ENCODE measurements around the gene MCM8. TPM values are rescaled to one million over a fixed set of nuclear protein-coding genes. Genes with fewer than 3 reads are reported as not detected.

The MCM8 gene
- total and polyA plus RNA-seq, 5 experiments from 2014 or later = 0.55 to 7.4 (median 2.5) TPM

DNA sequence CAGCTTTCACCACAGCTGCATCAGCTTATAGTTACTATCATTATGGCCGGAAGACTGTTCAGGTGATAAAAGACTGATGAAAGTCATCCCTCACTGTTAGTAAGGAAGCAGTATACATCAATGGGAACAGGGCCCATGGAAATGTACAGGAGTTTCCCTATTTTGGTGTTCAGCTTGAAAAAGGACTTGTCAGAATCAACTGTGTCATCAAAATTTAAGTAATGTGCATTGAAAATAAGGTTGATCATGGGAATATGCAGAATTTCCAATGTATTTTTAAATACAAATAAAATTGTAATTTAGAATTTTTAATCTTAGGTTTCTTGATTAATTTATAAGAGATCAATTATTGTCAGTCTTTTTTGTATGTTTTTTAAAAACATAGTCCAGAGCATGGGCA, 86.6 kb downstream of the MCM8 start:
- Mint-ChIP-seq H3K9me3 (no peaks in the 10 kb centered on the region), H3K4me1 (peaks cover 4 to 16% (median 7%) of the 10 kb centered on the region in 4 donors), H3K27me3 (no peaks in the 10 kb centered on the region), H3K36me3 (peaks cover 14 to 78% (median 21%) of the 10 kb centered on the region in 3 donors), H3K27ac (peak overlapping the region in 1 of 10 donors; percentile 7), H3K4me3 (no peak overlapping the region)
- ATAC-seq = no peak
- DNase-seq = no peak
- POLR2A ChIA-PET = no interaction called here

DNA sequence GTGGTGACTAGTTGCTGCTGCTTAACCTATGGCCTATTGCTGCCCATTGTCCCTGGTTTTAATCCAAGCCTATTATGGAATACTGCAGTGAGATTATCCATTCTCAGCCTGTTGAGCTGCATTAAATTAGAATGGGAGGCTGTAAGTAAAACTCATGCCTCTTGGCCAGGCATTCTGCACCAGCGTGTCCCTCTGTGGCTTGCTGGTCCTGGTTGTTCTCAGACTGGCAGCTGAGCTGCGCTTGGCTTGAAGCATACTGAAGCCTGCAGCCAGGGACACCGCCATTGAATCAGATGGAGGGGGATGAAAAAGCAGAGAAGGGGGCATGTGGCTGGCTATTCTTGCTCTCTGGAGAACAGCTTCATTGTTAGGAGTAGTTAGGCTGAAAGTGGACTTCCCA, 87.8 kb downstream of the MCM8 start:
- peaks cover 14 to 73% (median 18%) of the 10 kb centered on the region in 3 donors for H3K36me3 Mint-ChIP-seq
- peaks cover 4 to 10% (median 5%) of the 10 kb centered on the region in 4 donors for H3K4me1 Mint-ChIP-seq
- H3K27ac Mint-ChIP-seq = peak overlapping the region in 1 of 10 donors; percentile 9
- POLR2A ChIA-PET = no interaction called here
- H3K4me3 Mint-ChIP-seq = no peak overlapping the region
- no peak for DNase-seq
- H3K9me3 Mint-ChIP-seq = no peaks in the 10 kb centered on the region
- H3K27me3 Mint-ChIP-seq = no peaks in the 10 kb centered on the region
- no peak for ATAC-seq

DNA sequence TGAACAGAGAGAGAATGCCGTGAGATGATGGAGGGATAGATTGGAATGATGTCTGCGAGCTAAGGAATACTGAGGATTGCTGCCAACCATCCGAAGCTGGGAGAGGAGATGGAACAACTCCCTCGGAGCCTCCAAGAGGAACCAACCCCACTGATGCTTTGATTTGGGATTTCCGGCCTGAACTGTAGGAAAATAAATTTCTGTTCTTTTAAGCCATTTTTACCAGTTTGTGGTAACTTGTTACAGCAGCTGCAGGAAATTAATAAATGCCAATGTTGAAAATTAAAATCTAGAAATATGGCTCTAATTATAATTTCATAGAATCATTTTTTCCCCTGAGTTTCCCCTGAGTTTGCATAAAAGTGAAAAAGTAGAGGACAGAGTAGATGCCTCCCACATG, 89.3 kb downstream of the MCM8 start:
- ATAC-seq (no peak), DNase-seq (no peak)
- no peak overlapping the region for H3K4me3 Mint-ChIP-seq
- H3K27me3 Mint-ChIP-seq = no peaks in the 10 kb centered on the region
- peaks cover 9 to 58% (median 15%) of the 10 kb centered on the region in 3 donors for H3K36me3 Mint-ChIP-seq
- POLR2A ChIA-PET = interaction anchor here (0.7 kb wide), 1 partner anchor 223 kb away, joined by 3 read pairs; no protein-coding TSS in a partner anchor
- peaks cover under 1% of the 10 kb centered on the region in 4 donors for H3K4me1 Mint-ChIP-seq
- H3K27ac Mint-ChIP-seq = peak overlapping the region in 3 of 10 donors; percentile 3 to 28 (median 4)
- H3K9me3 Mint-ChIP-seq = no peaks in the 10 kb centered on the region

DNA sequence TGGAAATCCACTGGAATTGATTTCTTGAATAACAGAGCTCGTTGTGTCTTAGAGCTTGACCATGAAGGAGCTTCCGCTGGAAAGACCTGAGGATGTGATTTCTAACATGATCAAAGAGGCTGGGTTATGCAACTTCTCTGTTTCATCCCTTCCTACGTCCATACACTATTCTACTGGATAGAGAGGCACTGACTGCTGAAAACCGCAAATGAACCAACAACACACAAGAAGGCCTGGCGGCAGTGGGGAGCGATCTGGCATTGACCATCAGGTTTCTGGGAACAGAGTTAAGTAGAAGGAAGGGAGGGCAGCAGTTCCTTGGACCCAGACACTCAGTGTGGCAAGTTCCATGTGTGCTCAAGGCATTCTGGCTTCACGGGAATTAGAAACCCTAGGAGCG, 90.1 kb downstream of the MCM8 start:
- Mint-ChIP-seq H3K36me3 (peaks cover 8 to 53% (median 14%) of the 10 kb centered on the region in 3 donors), H3K27me3 (no peaks in the 10 kb centered on the region), H3K4me3 (no peak overlapping the region), H3K4me1 (no peaks in the 10 kb centered on the region), H3K9me3 (no peaks in the 10 kb centered on the region), H3K27ac (peak overlapping the region in 3 of 10 donors; percentile 20 to 56 (median 21))
- POLR2A ChIA-PET = no interaction called here
- ATAC-seq (no peak), DNase-seq (no peak)

GRCh38 chr20:6040958-6041807, 90.7 kb downstream of the MCM8 start:
- no peaks in the 10 kb centered on the region for H3K4me1 Mint-ChIP-seq
- H3K27me3 Mint-ChIP-seq = no peaks in the 10 kb centered on the region
- H3K9me3 Mint-ChIP-seq = no peaks in the 10 kb centered on the region
- POLR2A ChIA-PET = no interaction called here
- no peak overlapping the region for H3K27ac Mint-ChIP-seq
- ATAC-seq (no peak), DNase-seq (no peak)
- peaks cover 8 to 48% (median 14%) of the 10 kb centered on the region in 3 donors for H3K36me3 Mint-ChIP-seq
- H3K4me3 Mint-ChIP-seq = no peak overlapping the region

DNA sequence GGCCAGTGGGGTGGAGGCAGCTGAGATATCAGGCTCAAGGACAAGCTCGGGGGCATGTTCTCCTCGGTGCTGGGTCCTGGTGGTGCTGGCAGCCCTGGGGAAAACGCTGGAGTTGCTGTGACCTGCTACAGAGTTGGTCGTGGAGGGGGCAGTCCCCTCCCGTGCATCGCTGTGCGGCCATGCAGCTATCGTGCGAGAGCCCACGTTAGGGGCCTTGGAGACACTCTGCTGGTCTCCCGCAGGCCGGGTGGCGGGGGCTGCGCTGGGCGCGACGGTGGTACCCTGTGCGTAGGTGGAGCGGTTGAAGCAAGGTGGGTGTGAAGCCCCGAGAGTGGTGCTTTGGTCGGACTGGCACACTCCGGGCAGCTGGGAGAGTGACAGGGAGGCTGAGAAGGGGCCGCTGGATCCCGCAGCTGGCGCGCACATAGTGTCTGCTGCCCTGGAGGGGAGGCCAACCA, 91.4 kb downstream of the MCM8 start:
- Mint-ChIP-seq H3K27me3 (no peaks in the 10 kb centered on the region), H3K4me1 (no peaks in the 10 kb centered on the region), H3K36me3 (peaks cover 8 to 44% (median 14%) of the 10 kb centered on the region in 3 donors), H3K27ac (peak overlapping the region in 1 of 10 donors; percentile 24), H3K4me3 (no peak overlapping the region), H3K9me3 (no peaks in the 10 kb centered on the region)
- POLR2A ChIA-PET = no interaction called here
- ATAC-seq (no peak), DNase-seq (no peak)

- DNase-seq = no peak
- H3K27me3 Mint-ChIP-seq = no peaks in the 10 kb centered on the region
- ATAC-seq = no peak
- no peaks in the 10 kb centered on the region for H3K9me3 Mint-ChIP-seq
- H3K4me1 Mint-ChIP-seq = no peaks in the 10 kb centered on the region
- H3K4me3 Mint-ChIP-seq = no peak overlapping the region
- H3K27ac Mint-ChIP-seq = no peak overlapping the region
- H3K36me3 Mint-ChIP-seq = peaks cover 8 to 22% (median 14%) of the 10 kb centered on the region in 3 donors
- POLR2A ChIA-PET = no interaction called here
Measured at GRCh38 chr20:6044115-6044514, 93.7 kb downstream of the MCM8 start.

- Mint-ChIP-seq H3K36me3 (peaks cover 2 to 8% (median 6%) of the 10 kb centered on the region in 3 donors), H3K4me1 (peaks cover 0 to 3% (median 0%) of the 10 kb centered on the region in 4 donors), H3K9me3 (no peaks in the 10 kb centered on the region), H3K27ac (no peak overlapping the region), H3K27me3 (peaks cover 0 to 6% (median 4%) of the 10 kb centered on the region in 5 donors), H3K4me3 (no peak overlapping the region)
- DNase-seq = no peak
- no peak for ATAC-seq
- POLR2A ChIA-PET = no interaction called here
Measured at GRCh38 chr20:6045566-6045965, 95.1 kb downstream of the MCM8 start.

GRCh38 chr20:6046432-6046831, 96.0 kb downstream of the MCM8 start:
- peaks cover 3 to 10% (median 9%) of the 10 kb centered on the region in 5 donors for H3K27me3 Mint-ChIP-seq
- no peak overlapping the region for H3K4me3 Mint-ChIP-seq
- no peak for ATAC-seq
- H3K36me3 Mint-ChIP-seq = peaks cover 0 to 3% (median 2%) of the 10 kb centered on the region in 3 donors
- no peak overlapping the region for H3K27ac Mint-ChIP-seq
- no peak for DNase-seq
- POLR2A ChIA-PET = no interaction called here
- H3K9me3 Mint-ChIP-seq = no peaks in the 10 kb centered on the region
- peaks cover 0 to 3% (median 0%) of the 10 kb centered on the region in 4 donors for H3K4me1 Mint-ChIP-seq

DNA sequence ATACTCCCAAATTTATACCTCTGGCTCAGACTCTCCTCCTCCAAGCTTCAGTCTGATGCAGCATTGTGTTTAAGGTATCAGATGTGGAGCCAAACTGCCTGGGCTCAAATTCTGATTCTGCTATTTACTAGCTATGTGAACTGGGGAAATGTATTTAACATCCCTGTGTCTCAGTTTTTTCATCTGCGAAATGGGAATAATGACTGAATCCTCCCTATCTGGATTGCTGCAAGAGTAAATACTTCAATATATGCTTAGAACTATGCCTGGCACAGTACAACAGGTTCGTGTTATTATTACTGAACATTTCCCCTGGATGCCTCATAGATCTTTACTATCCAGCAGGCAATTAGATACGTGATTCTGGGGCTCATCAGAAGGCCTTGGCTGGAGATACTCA, 97.9 kb downstream of the MCM8 start:
- peaks cover 9 to 25% (median 16%) of the 10 kb centered on the region in 5 donors for H3K27me3 Mint-ChIP-seq
- H3K27ac Mint-ChIP-seq = no peak overlapping the region
- ATAC-seq = no peak
- no peak for DNase-seq
- peaks cover 0 to 3% (median 0%) of the 10 kb centered on the region in 3 donors for H3K36me3 Mint-ChIP-seq
- H3K9me3 Mint-ChIP-seq = no peaks in the 10 kb centered on the region
- peaks cover 3 to 9% (median 8%) of the 10 kb centered on the region in 4 donors for H3K4me1 Mint-ChIP-seq
- POLR2A ChIA-PET = no interaction called here
- no peak overlapping the region for H3K4me3 Mint-ChIP-seq

Other genes starting within 250 kb of the MCM8 start
- 10 to 100 TPM; 11.2 to 13.8 TPM for gene SHLD1, start 200.3 kb upstream of the MCM8 start, total RNA-seq
- gene SHLD1, start 200.3 kb upstream of the MCM8 start, polyA plus RNA-seq = 10 to 100 TPM; 19.1 to 23.5 (median 21.0) TPM
- not detected for gene CHGB, start 39.1 kb upstream of the MCM8 start, total RNA-seq
- not detected for gene CHGB, start 39.1 kb upstream of the MCM8 start, polyA plus RNA-seq
- 10 to 100 TPM; 17.0 to 17.3 TPM for gene TRMT6, start 119 bp upstream of the MCM8 start, total RNA-seq
- gene TRMT6, start 119 bp upstream of the MCM8 start, polyA plus RNA-seq = 10 to 100 TPM; 10.3 to 11.2 (median 10.3) TPM
- gene CRLS1, start 55.5 kb downstream of the MCM8 start, total RNA-seq = 10 to 100 TPM; 24.2 to 24.8 TPM
- gene CRLS1, start 55.5 kb downstream of the MCM8 start, polyA plus RNA-seq = 10 to 100 TPM; 35.0 to 51.0 (median 45.1) TPM
- not detected for gene LRRN4, start 103.4 kb downstream of the MCM8 start, total RNA-seq
- not detected for gene LRRN4, start 103.4 kb downstream of the MCM8 start, polyA plus RNA-seq
- not detected for gene FERMT1, start 172.4 kb downstream of the MCM8 start, total RNA-seq
- gene FERMT1, start 172.4 kb downstream of the MCM8 start, polyA plus RNA-seq = not detected

Measured in naive thymus-derived CD8-positive, alpha-beta T cell (primary cell).